ENCODE data around the gene FAM234A. TPM values are rescaled to one million over a fixed set of nuclear protein-coding genes. Genes with fewer than 3 reads are reported as not detected.

The FAM234A gene
- total RNA-seq, 1 experiment from 2014 or later, result 121 TPM

- BruUV-seq (replicated peaks), result no TSS peak
- no peak for ATAC-seq
- POLR2A ChIA-PET, result no interaction called here
- Histone ChIP-seq H3K27me3 (ENCODE audit: control insufficient read depth, insufficient read depth, low read length) (no peaks in the 10 kb centered on the region), H3K4me3 (ENCODE audit: low read depth in 2 of 2, low read length in 2 of 2) (no peak overlapping the region), H3K4me1 (ENCODE audit: control insufficient read depth, insufficient read depth, low read length) (no peaks in the 10 kb centered on the region), H3K9me3 (ENCODE audit: control insufficient read depth, insufficient read depth, low read depth, low read length) (no peaks in the 10 kb centered on the region), H3K36me3 (ENCODE audit: control insufficient read depth, insufficient read depth, low read length) (no peaks in the 10 kb centered on the region; the same call in 1 of the 2 replicates), H3K27ac (ENCODE audit: low read length) (no peak overlapping the region)
- TF ChIP-seq, protein P1, sequence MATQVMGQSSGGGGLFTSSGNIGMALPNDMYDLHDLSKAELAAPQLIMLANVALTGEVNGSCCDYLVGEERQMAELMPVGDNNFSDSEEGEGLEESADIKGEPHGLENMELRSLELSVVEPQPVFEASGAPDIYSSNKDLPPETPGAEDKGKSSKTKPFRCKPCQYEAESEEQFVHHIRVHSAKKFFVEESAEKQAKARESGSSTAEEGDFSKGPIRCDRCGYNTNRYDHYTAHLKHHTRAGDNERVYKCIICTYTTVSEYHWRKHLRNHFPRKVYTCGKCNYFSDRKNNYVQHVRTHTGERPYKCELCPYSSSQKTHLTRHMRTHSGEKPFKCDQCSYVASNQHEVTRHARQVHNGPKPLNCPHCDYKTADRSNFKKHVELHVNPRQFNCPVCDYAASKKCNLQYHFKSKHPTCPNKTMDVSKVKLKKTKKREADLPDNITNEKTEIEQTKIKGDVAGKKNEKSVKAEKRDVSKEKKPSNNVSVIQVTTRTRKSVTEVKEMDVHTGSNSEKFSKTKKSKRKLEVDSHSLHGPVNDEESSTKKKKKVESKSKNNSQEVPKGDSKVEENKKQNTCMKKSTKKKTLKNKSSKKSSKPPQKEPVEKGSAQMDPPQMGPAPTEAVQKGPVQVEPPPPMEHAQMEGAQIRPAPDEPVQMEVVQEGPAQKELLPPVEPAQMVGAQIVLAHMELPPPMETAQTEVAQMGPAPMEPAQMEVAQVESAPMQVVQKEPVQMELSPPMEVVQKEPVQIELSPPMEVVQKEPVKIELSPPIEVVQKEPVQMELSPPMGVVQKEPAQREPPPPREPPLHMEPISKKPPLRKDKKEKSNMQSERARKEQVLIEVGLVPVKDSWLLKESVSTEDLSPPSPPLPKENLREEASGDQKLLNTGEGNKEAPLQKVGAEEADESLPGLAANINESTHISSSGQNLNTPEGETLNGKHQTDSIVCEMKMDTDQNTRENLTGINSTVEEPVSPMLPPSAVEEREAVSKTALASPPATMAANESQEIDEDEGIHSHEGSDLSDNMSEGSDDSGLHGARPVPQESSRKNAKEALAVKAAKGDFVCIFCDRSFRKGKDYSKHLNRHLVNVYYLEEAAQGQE (IDR thresholded peaks at IDR 0.05; ENCODE audit: insufficient read depth in 1 of 2, low read depth in 2 of 2, low read length in 1 of 2), result no peak
- TF ChIP-seq POLR2AphosphoS5 (IDR thresholded peaks at IDR 0.05; ENCODE audit: low read depth, low read length), result no peak
- TF ChIP-seq TCF7L2 (IDR thresholded peaks at IDR 0.05; ENCODE audit: low read depth, low read length), result no peak
- DNase-seq (ENCODE audit: low read depth, low spot score), result no peak
- CTCF ChIA-PET, result no interaction called here
- intact Hi-C loops (cut with micrococcal nuclease; ENCODE audit: unreplicated experiment) (no loop called here), in situ Hi-C loops (cut with HindIII; ENCODE audit: low pct_unique_long_range_greater_than_20kb, low sequenced_read_pairs) (no loop called here)
These were observed 74.9 kb downstream of the FAM234A start for GRCh38 chr16:309476-309875.

DNA sequence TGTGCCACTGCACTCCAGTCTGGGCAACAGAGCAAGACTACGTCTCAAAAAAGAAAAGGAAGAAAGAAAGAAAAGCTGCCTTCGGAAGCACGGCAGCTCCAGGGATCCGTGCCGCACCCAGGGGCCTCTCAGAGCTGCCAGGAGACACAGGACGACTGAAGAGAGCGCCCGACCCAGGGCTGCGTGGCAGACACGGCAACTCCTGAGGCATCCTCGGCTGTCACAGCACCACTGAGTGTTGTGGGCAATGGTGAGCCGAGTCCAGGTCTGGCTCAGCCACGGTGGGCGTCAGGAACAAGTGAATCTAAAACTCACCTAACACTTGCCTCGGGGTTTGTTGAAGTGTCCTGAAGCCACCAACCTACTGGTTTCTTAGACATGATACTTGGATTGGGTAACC, 77.1 kb downstream of the FAM234A start:
- H3K4me3 ChIP-seq (ENCODE audit: low read depth in 2 of 2, low read length in 2 of 2), result no peak overlapping the region
- in situ Hi-C loops (cut with HindIII; ENCODE audit: low pct_unique_long_range_greater_than_20kb, low sequenced_read_pairs) (no loop called here), intact Hi-C loops (cut with micrococcal nuclease; ENCODE audit: unreplicated experiment) (no loop called here)
- no peaks in the 10 kb centered on the region; the same call in 1 of the 2 replicates for H3K36me3 ChIP-seq (ENCODE audit: control insufficient read depth, insufficient read depth, low read length)
- H3K4me1 ChIP-seq (ENCODE audit: control insufficient read depth, insufficient read depth, low read length), result no peaks in the 10 kb centered on the region
- H3K9me3 ChIP-seq (ENCODE audit: control insufficient read depth, insufficient read depth, low read depth, low read length), result no peaks in the 10 kb centered on the region
- DNase-seq (ENCODE audit: low read depth, low spot score), result no peak
- TF ChIP-seq, protein P2, sequence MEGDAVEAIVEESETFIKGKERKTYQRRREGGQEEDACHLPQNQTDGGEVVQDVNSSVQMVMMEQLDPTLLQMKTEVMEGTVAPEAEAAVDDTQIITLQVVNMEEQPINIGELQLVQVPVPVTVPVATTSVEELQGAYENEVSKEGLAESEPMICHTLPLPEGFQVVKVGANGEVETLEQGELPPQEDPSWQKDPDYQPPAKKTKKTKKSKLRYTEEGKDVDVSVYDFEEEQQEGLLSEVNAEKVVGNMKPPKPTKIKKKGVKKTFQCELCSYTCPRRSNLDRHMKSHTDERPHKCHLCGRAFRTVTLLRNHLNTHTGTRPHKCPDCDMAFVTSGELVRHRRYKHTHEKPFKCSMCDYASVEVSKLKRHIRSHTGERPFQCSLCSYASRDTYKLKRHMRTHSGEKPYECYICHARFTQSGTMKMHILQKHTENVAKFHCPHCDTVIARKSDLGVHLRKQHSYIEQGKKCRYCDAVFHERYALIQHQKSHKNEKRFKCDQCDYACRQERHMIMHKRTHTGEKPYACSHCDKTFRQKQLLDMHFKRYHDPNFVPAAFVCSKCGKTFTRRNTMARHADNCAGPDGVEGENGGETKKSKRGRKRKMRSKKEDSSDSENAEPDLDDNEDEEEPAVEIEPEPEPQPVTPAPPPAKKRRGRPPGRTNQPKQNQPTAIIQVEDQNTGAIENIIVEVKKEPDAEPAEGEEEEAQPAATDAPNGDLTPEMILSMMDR (IDR thresholded peaks at IDR 0.05), result no peak
- TF ChIP-seq, protein P1 (IDR thresholded peaks at IDR 0.05; ENCODE audit: insufficient read depth in 1 of 2, low read depth in 2 of 2, low read length in 1 of 2), result no peak
- TF ChIP-seq TCF7L2 (IDR thresholded peaks at IDR 0.05; ENCODE audit: low read depth, low read length) (no peak), POLR2AphosphoS5 (IDR thresholded peaks at IDR 0.05; ENCODE audit: low read depth, low read length) (no peak), SIN3A (IDR thresholded peaks at IDR 0.05; ENCODE audit: borderline replicate concordance, insufficient read depth, low read depth, low read length) (no peak)
- no peaks in the 10 kb centered on the region for H3K27me3 ChIP-seq (ENCODE audit: control insufficient read depth, insufficient read depth, low read length)
- ChIA-PET POLR2A (no interaction called here), CTCF (no interaction called here)
- H3K27ac ChIP-seq (ENCODE audit: low read length), result no peak overlapping the region
- ATAC-seq, result no peak
- BruUV-seq (replicated peaks), result no TSS peak
